HepG2 (cell line): Measurements from ENCODE around the gene BCAN. TPM values are rescaled to one million over a fixed set of nuclear protein-coding genes. Genes with fewer than 3 reads are reported as not detected.

Source experiments
- ARHGAP35 ChIP-seq: sonication (generic); formaldehyde crosslinking; IDR thresholded peaks from 2 replicates; pipeline ENCODE4 v1.9.0; 2022; ENCODE audit warnings: mild to moderate bottlenecking, inconsistent platforms, moderate library complexity, missing genetic modification reagents, borderline replicate concordance
- CENPT ChIP-seq: sonication (generic); formaldehyde crosslinking; IDR thresholded peaks from 2 replicates; pipeline ENCODE4 v1.8.0; 2022; ENCODE audit warnings: low read depth, mild to moderate bottlenecking, moderate library complexity, missing genetic modification reagents
- ETV6 ChIP-seq: sonication (generic); formaldehyde crosslinking; conservative IDR thresholded peaks from 2 replicates; pipeline ENCODE4 v1.4.0; 2020; ENCODE audit warnings: missing genetic modification reagents
- GATAD2A ChIP-seq: IDR thresholded peaks from 2 replicates; pipeline ENCODE4 v1.6.1; 2016
- RFXAP ChIP-seq: sonication (generic); formaldehyde crosslinking; IDR thresholded peaks from 2 replicates; pipeline ENCODE4 v1.4.0; 2020; ENCODE audit warnings: missing genetic modification reagents, borderline replicate concordance
- SNAI1 ChIP-seq: sonication (generic); formaldehyde crosslinking; IDR thresholded peaks from 2 replicates; pipeline ENCODE4 v1.5.0; 2020; ENCODE audit warnings: mild to moderate bottlenecking, missing genetic modification reagents, borderline replicate concordance
- TEAD3 ChIP-seq: optimal IDR thresholded peaks from 2 replicates; pipeline ENCODE3; 2016; ENCODE audit warnings: borderline replicate concordance
- ZMYM4 ChIP-seq: sonication (generic); formaldehyde crosslinking; IDR thresholded peaks from 2 replicates; pipeline ENCODE4 v1.8.1; 2023; ENCODE audit warnings: mild to moderate bottlenecking, missing genetic modification reagents
- ZNF101 ChIP-seq: sonication (generic); formaldehyde crosslinking; IDR thresholded peaks from 2 replicates; pipeline ENCODE4 v1.4.0; 2020; ENCODE audit warnings: mild to moderate bottlenecking, low read depth, missing genetic modification reagents, borderline replicate concordance
- ZNF501 ChIP-seq: sonication (generic); formaldehyde crosslinking; IDR thresholded peaks from 2 replicates; pipeline ENCODE4 v1.5.1; 2020; ENCODE audit warnings: mild to moderate bottlenecking, moderate library complexity, missing genetic modification reagents
- ZNF782 ChIP-seq: sonication (generic); formaldehyde crosslinking; IDR thresholded peaks from 2 replicates; pipeline ENCODE4 v1.4.0; 2020; ENCODE audit warnings: missing genetic modification reagents, mild to moderate bottlenecking, borderline replicate concordance
- ZNF878 ChIP-seq: sonication (generic); formaldehyde crosslinking; IDR thresholded peaks from 2 replicates; pipeline ENCODE4 v1.8.1; 2023; ENCODE audit warnings: mild to moderate bottlenecking, missing genetic modification reagents, moderate library complexity
- polyA plus RNA-seq, 8 experiments: library from polyadenylated mRNA; depleted of rRNA in 3 of 8; stranded (reverse) in 7 of 8; unstranded in 1 of 8; fragments of >200 nt; fragmentation: Illumina TruSeq in 4 of 8; extraction: Trizol in 4 of 8; gene quantifications; 2 replicates each; pipeline versions ENCODE4 v1.2.1 to v1.2.3, GENCODE V29; 2011 to 2016; ENCODE audit warnings: low read depth in 4 of 8, missing spikeins in 1 of 8, mixed read lengths in 1 of 8; ENCODE audit not compliant: insufficient read depth in 1 of 8
- total RNA-seq, 5 experiments: library from RNA; depleted of rRNA; stranded (reverse); fragments of >200 nt; fragmentation: Illumina TruSeq; extraction: Trizol; gene quantifications; 2 replicates each; pipeline ENCODE4 v1.2.3, GENCODE V29; 2016; ENCODE audit warnings: low read depth in 1 of 5
- TF ChIP-seq, protein P1 (sequence below): sonication (generic); formaldehyde crosslinking; IDR thresholded peaks from 2 replicates; pipeline ENCODE4 v1.5.0; 2020; ENCODE audit warnings: mild to moderate bottlenecking, missing genetic modification reagents
- TF ChIP-seq, protein P2 (sequence below): sonication (generic); formaldehyde crosslinking; IDR thresholded peaks from 2 replicates; pipeline ENCODE4 v1.4.0; 2020; ENCODE audit warnings: missing genetic modification reagents, borderline replicate concordance
- TF ChIP-seq, protein P3 (sequence below): sonication (generic); formaldehyde crosslinking; IDR thresholded peaks from 2 replicates; pipeline ENCODE4 v1.4.0; 2020; ENCODE audit warnings: missing genetic modification reagents
- TF ChIP-seq, protein P4 (sequence below): sonication (generic); formaldehyde crosslinking; IDR thresholded peaks from 2 replicates; pipeline ENCODE4 v1.4.0; 2020; ENCODE audit warnings: missing genetic modification reagents

Gene BCAN
- total and polyA plus RNA-seq, 2 of the 13 experiments (the other 11 are each of a cell fraction or from before 2014, with no cell fraction given): not detected

DNA sequence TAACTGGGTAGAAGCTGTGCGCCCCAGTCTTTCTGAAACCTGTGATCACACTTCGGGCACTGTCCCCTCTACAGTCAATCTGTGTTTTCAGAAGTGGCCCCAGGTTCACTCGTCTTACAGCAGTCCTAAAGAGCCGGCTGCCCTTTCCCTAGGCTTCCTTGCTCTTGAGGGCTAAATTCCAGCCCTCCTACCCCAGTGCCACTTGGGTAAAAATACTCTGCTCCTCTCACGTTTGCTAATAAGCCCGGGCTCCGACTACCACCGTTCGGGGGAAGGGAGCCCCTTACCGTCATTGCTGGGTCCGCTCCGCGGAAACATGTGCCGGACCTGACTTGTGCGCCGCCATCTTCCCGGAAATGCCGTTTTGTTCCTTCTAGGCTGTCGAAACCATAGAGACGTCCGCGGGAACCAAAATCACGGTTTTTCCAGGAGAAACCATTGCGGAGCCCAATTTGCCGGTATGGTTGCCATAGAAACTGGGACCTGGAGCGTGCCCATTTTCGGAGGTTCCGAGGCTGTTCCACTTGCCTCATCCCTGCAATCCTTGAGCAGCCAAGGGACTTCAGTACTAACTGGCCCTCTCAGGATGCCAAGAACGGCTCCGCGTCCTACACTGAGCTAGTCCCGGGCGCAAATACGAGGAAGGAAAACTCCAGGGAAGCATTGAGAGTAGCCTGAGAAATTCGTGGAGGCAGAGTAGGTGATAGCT, 40.6 kb upstream of the BCAN start, which contains the start of gene GPATCH4 (continued):
- TF ChIP-seq, protein P1, sequence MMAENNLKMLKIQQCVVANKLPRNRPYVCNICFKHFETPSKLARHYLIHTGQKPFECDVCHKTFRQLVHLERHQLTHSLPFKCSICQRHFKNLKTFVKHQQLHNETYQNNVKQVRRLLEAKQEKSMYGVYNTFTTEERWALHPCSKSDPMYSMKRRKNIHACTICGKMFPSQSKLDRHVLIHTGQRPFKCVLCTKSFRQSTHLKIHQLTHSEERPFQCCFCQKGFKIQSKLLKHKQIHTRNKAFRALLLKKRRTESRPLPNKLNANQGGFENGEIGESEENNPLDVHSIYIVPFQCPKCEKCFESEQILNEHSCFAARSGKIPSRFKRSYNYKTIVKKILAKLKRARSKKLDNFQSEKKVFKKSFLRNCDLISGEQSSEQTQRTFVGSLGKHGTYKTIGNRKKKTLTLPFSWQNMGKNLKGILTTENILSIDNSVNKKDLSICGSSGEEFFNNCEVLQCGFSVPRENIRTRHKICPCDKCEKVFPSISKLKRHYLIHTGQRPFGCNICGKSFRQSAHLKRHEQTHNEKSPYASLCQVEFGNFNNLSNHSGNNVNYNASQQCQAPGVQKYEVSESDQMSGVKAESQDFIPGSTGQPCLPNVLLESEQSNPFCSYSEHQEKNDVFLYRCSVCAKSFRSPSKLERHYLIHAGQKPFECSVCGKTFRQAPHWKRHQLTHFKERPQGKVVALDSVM (CRISPR knock-in tag): peak; percentile 53; the same call in 1 of the 2 replicates
- TF ChIP-seq RFXAP (CRISPR knock-in tag): peak; percentile 59; the same call in 1 of the 2 replicates
- no peak for TF ChIP-seq CENPT (CRISPR knock-in tag)
- TF ChIP-seq GATAD2A (CRISPR knock-in tag): peak; percentile 63
- TF ChIP-seq ZMYM4: 0 out of 2 replicates have a peak, but pooled peaks have one; percentile 55
- no peak for TF ChIP-seq SNAI1 (CRISPR knock-in tag)
- TF ChIP-seq ETV6 (CRISPR knock-in tag): peak; percentile 69; the same call in 1 of the 2 replicates
- TF ChIP-seq TEAD3: peak; percentile 95
- TF ChIP-seq ZNF878 (CRISPR knock-in tag): no peak; the same call in 1 of the 2 replicates
- TF ChIP-seq, protein P2, sequence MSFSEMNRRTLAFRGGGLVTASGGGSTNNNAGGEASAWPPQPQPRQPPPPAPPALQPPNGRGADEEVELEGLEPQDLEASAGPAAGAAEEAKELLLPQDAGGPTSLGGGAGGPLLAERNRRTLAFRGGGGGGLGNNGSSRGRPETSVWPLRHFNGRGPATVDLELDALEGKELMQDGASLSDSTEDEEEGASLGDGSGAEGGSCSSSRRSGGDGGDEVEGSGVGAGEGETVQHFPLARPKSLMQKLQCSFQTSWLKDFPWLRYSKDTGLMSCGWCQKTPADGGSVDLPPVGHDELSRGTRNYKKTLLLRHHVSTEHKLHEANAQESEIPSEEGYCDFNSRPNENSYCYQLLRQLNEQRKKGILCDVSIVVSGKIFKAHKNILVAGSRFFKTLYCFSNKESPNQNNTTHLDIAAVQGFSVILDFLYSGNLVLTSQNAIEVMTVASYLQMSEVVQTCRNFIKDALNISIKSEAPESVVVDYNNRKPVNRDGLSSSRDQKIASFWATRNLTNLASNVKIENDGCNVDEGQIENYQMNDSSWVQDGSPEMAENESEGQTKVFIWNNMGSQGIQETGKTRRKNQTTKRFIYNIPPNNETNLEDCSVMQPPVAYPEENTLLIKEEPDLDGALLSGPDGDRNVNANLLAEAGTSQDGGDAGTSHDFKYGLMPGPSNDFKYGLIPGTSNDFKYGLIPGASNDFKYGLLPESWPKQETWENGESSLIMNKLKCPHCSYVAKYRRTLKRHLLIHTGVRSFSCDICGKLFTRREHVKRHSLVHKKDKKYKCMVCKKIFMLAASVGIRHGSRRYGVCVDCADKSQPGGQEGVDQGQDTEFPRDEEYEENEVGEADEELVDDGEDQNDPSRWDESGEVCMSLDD: no peak
- TF ChIP-seq ARHGAP35 (CRISPR knock-in tag): no peak
- TF ChIP-seq ZNF782 (CRISPR knock-in tag): peak; percentile 59; the same call in 1 of the 2 replicates
- TF ChIP-seq, protein P3, sequence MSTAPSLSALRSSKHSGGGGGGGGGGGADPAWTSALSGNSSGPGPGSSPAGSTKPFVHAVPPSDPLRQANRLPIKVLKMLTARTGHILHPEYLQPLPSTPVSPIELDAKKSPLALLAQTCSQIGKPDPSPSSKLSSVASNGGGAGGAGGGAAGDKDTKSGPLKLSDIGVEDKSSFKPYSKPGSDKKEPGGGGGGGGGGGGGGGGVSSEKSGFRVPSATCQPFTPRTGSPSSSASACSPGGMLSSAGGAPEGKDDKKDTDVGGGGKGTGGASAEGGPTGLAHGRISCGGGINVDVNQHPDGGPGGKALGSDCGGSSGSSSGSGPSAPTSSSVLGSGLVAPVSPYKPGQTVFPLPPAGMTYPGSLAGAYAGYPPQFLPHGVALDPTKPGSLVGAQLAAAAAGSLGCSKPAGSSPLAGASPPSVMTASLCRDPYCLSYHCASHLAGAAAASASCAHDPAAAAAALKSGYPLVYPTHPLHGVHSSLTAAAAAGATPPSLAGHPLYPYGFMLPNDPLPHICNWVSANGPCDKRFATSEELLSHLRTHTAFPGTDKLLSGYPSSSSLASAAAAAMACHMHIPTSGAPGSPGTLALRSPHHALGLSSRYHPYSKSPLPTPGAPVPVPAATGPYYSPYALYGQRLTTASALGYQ (CRISPR knock-in tag): peak; percentile 68; the same call in 1 of the 2 replicates
- TF ChIP-seq ZNF101: 0 out of 2 replicates have a peak, but pooled peaks have one; percentile 21
- TF ChIP-seq, protein P4, sequence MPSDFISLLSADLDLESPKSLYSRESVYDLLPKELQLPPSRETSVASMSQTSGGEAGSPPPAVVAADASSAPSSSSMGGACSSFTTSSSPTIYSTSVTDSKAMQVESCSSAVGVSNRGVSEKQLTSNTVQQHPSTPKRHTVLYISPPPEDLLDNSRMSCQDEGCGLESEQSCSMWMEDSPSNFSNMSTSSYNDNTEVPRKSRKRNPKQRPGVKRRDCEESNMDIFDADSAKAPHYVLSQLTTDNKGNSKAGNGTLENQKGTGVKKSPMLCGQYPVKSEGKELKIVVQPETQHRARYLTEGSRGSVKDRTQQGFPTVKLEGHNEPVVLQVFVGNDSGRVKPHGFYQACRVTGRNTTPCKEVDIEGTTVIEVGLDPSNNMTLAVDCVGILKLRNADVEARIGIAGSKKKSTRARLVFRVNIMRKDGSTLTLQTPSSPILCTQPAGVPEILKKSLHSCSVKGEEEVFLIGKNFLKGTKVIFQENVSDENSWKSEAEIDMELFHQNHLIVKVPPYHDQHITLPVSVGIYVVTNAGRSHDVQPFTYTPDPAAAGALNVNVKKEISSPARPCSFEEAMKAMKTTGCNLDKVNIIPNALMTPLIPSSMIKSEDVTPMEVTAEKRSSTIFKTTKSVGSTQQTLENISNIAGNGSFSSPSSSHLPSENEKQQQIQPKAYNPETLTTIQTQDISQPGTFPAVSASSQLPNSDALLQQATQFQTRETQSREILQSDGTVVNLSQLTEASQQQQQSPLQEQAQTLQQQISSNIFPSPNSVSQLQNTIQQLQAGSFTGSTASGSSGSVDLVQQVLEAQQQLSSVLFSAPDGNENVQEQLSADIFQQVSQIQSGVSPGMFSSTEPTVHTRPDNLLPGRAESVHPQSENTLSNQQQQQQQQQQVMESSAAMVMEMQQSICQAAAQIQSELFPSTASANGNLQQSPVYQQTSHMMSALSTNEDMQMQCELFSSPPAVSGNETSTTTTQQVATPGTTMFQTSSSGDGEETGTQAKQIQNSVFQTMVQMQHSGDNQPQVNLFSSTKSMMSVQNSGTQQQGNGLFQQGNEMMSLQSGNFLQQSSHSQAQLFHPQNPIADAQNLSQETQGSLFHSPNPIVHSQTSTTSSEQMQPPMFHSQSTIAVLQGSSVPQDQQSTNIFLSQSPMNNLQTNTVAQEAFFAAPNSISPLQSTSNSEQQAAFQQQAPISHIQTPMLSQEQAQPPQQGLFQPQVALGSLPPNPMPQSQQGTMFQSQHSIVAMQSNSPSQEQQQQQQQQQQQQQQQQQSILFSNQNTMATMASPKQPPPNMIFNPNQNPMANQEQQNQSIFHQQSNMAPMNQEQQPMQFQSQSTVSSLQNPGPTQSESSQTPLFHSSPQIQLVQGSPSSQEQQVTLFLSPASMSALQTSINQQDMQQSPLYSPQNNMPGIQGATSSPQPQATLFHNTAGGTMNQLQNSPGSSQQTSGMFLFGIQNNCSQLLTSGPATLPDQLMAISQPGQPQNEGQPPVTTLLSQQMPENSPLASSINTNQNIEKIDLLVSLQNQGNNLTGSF: 0 out of 2 replicates have a peak, but pooled peaks have one; percentile 61
- peak; percentile 89 for TF ChIP-seq ZNF501 (CRISPR knock-in tag)
